Measurements from ENCODE around the gene TMEM238. TPM values are rescaled to one million over a fixed set of nuclear protein-coding genes. Genes with fewer than 3 reads are reported as not detected.
"Not testable (repeated sequence)": the region's sequence is repeated elsewhere in the genome, so short reads cannot be mapped to it uniquely, and the experiment has no call there.

Gene TMEM238
- total RNA-seq, 2 donors from 2014 or later = 12.5 to 53.4 TPM

- peaks cover 26% of the 10 kb centered on the region for H3K4me1 ChIP-seq
- peak overlapping the region; percentile 49 to 98 for H3K4me3 ChIP-seq
- TF ChIP-seq CTCF (IDR thresholded peaks at IDR 0.05) (no peak), POLR2A (IDR thresholded peaks at IDR 0.05) (peak in 2 of 3 donors; percentile 89 to 98)
- no peaks in the 10 kb centered on the region for H3K27me3 ChIP-seq
- ATAC-seq (no peak), DNase-seq (peak in 3 of 4 donors; percentile 28 to 38 (median 30))
- peak overlapping the region; percentile 94 to 97 (median 95) for H3K27ac ChIP-seq
- intact Hi-C loops (cut with DNase I) = no loop called here
- no peaks in the 10 kb centered on the region for H3K36me3 ChIP-seq (replicated peaks in 1 of 2; ENCODE audit: insufficient read depth in 1 of 2, low read depth in 2 of 2)
- 1 to 2% methylated on average over 14 to 31 of the region's 44 CpGs for WGBS, 2 donors
- no peaks in the 10 kb centered on the region for H3K9me3 ChIP-seq
These were observed 44.0 kb downstream of the TMEM238 start for GRCh38 chr19:55339889-55340783.

- Histone ChIP-seq H3K27me3 (no peaks in the 10 kb centered on the region), H3K4me1 (peaks cover 26% of the 10 kb centered on the region), H3K4me3 (peak within 1 kb of the TSS; percentile 49 to 98), H3K9me3 (no peaks in the 10 kb centered on the region), H3K36me3 (replicated peaks in 1 of 2; ENCODE audit: insufficient read depth in 1 of 2, low read depth in 2 of 2) (no peaks in the 10 kb centered on the region), H3K27ac (peak within 1 kb of the TSS; percentile 94 to 97 (median 96))
- peak; percentile 86 for ATAC-seq
- intact Hi-C loops (cut with DNase I) = no loop called here
- TF ChIP-seq CTCF (IDR thresholded peaks at IDR 0.05) = peak; percentile 23 to 84 (median 70)
- TF ChIP-seq POLR2A (IDR thresholded peaks at IDR 0.05) = peak in 1 of 3 donors; percentile 96
- peak; percentile 100 for DNase-seq
- 0% methylated on average over 20 to 63 of the region's 63 CpGs for WGBS, 2 donors
These were observed 44.8 kb downstream of the TMEM238 start, which contains the start of gene KMT5C for GRCh38 chr19:55339105-55339888. Gene KMT5C, plus strand, starts transcription at chr19:55339876. Its CDS starts 2,061 bp downstream, at chr19:55341937.

- DNase-seq = no peak
- no peak for ATAC-seq
- Histone ChIP-seq H3K4me1 (peaks cover 21% of the 10 kb centered on the region), H3K4me3 (no peak overlapping the region), H3K27ac (no peak overlapping the region), H3K27me3 (no peaks in the 10 kb centered on the region), H3K9me3 (no peaks in the 10 kb centered on the region), H3K36me3 (replicated peaks in 1 of 2; ENCODE audit: insufficient read depth in 1 of 2, low read depth in 2 of 2) (no peaks in the 10 kb centered on the region)
- WGBS, 2 donors = 72 to 77% methylated on average over 7 of the region's 7 CpGs
- TF ChIP-seq CTCF (IDR thresholded peaks at IDR 0.05) (no peak), POLR2A (IDR thresholded peaks at IDR 0.05) (no peak)
- intact Hi-C loops (cut with DNase I) = no loop called here
These were observed 48.0 kb downstream of the TMEM238 start for GRCh38 chr19:55336101-55336500.

- peaks cover 9% of the 10 kb centered on the region for H3K4me1 ChIP-seq
- DNase-seq (peak in 1 of 4 donors; percentile 52), ATAC-seq (no peak)
- H3K36me3 ChIP-seq (replicated peaks in 1 of 2; ENCODE audit: insufficient read depth in 1 of 2, low read depth in 2 of 2) = no peaks in the 10 kb centered on the region
- intact Hi-C loops (cut with DNase I) = no loop called here
- H3K9me3 ChIP-seq = no peaks in the 10 kb centered on the region
- no peak for TF ChIP-seq CTCF (IDR thresholded peaks at IDR 0.05)
- no peak for TF ChIP-seq POLR2A (IDR thresholded peaks at IDR 0.05)
- H3K27me3 ChIP-seq = no peaks in the 10 kb centered on the region
- no peak overlapping the region for H3K4me3 ChIP-seq
- 62 to 71% methylated on average over 11 of the region's 11 CpGs for WGBS, 2 donors
- H3K27ac ChIP-seq = no peak overlapping the region
These were observed 50.2 kb downstream of the TMEM238 start for GRCh38 chr19:55333870-55334269.

GRCh38 chr19:55329791-55330190 is 54.3 kb downstream of the TMEM238 start:
- H3K9me3 ChIP-seq; H3K27me3 ChIP-seq; H3K27ac ChIP-seq; H3K4me3 ChIP-seq; intact Hi-C loops (cut with DNase I); DNase-seq; H3K4me1 ChIP-seq; H3K36me3 ChIP-seq (replicated peaks in 1 of 2; ENCODE audit: insufficient read depth in 1 of 2, low read depth in 2 of 2); ATAC-seq: not testable (repeated sequence)
- WGBS, 2 donors = 80% methylated on average over 6 of the region's 6 CpGs
